ENCODE data around the gene PDE7B.

DNA sequence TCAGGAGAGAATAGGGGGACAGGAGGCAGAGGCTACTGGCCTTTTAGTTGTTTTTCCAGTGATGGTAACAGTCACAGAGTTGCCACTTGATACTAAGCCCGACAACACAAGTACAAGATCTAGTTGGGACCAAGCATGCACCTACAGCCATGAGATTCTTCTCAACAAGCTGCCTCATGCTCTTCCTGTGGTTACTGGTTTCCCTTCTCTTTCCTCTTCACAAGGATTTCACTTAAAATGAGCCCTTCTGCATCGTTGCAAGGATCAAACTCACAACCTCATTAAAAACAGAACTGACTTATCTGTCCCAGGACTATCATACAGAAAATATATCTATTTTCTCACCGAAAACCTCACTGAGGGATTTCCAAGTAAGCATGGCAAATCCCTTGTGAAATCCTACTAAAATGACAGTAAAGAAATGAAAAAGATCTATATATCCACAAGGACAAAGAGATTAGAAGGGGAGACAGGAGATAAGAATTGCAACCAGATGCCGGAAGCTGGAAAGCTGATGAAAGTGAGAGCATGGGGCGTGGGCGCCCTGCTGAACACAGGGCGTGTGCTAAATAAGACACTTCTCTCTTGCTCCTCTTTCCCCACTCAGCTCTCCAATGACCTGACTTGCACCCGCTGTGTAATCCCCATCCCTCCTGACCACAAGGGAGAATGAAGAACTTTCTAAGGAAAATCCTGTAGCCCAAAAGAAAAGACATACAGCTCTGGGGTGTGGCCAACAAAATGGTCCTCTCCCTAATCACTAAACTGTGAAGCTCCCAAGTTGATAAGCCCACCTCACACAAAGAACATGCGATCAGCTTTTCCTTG is 385.2 kb downstream of the PDE7B start:
- TF ChIP-seq, protein P1, sequence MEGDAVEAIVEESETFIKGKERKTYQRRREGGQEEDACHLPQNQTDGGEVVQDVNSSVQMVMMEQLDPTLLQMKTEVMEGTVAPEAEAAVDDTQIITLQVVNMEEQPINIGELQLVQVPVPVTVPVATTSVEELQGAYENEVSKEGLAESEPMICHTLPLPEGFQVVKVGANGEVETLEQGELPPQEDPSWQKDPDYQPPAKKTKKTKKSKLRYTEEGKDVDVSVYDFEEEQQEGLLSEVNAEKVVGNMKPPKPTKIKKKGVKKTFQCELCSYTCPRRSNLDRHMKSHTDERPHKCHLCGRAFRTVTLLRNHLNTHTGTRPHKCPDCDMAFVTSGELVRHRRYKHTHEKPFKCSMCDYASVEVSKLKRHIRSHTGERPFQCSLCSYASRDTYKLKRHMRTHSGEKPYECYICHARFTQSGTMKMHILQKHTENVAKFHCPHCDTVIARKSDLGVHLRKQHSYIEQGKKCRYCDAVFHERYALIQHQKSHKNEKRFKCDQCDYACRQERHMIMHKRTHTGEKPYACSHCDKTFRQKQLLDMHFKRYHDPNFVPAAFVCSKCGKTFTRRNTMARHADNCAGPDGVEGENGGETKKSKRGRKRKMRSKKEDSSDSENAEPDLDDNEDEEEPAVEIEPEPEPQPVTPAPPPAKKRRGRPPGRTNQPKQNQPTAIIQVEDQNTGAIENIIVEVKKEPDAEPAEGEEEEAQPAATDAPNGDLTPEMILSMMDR (IDR thresholded peaks at IDR 0.05) = no peak
- TF ChIP-seq EZH2 (IDR thresholded peaks at IDR 0.05; ENCODE audit: borderline replicate concordance, insufficient read depth, low read depth, low read length, poor library complexity, severe bottlenecking) = no peak
